ENCODE measurements around the gene USP38. TPM values are rescaled to one million over a fixed set of nuclear protein-coding genes. Genes with fewer than 3 reads are reported as not detected.

Gene USP38
- total RNA-seq, result 10 to 100 TPM; 11.9 to 20.6 (median 17.9) TPM

DNA sequence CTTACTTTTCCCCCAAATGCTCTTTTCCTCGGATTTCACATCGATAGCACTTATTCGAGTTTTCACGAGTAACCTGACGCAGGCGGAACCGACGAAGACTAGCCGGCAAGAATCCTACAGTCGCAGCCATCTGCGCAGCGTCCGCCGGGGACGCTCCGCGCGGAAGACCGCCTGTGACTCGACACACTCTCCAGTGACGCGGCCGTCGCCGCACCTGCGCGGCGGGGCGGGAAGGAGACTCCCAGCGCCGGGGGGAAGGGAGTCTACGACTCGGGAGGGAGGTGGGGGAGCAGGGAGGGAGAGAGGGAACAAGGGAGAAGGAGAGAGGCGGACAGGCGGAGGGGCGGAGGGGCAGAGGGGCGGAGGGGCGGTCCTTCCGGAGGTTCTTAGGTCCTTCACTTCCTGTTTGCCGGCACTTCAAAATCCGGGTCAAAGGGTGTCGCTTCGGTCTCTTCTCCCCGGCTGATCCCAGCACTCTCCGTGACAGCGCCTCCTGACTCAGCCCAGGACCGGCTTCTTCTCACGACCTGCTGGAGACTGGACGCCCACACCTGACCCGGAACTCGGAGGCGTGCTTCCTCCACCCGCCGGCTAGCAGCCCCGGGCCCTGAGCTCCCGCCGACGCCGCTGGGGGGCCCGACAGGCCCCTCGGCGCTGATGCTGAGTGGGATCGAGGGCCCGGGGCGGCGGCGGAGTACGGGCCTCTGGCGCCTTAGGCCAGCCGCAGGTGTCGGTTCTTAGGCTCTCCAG, at the start of gene USP38:
TSS of gene USP38 (plus strand) at position 415 of the 750 bp plus-strand sequence. CDS start 534 bp downstream, outside the sequence.
- 0 to 1% methylated on average over 17 to 21 of the region's 71 CpGs for WGBS, 2 donors
- DNase-seq, result peak; percentile 90
- Histone ChIP-seq H3K9me3 (no peaks in the 10 kb centered on the region), H3K4me1 (peaks cover 4 to 57% (median 20%) of the 10 kb centered on the region in 3 donors), H3K36me3 (peaks cover 0 to 10% (median 0%) of the 10 kb centered on the region in 3 donors), H3K27me3 (no peaks in the 10 kb centered on the region), H3K27ac (peak within 1 kb of the TSS; percentile 88 to 97 (median 96)), H3K4me3 (peak within 1 kb of the TSS; percentile 80 to 99 (median 84))
- TF ChIP-seq POLR2A (IDR thresholded peaks at IDR 0.05) (peak in 3 of 4 donors; percentile 27 to 81 (median 78)), CTCF (IDR thresholded peaks at IDR 0.05) (peak in 2 of 6 experiments; percentile 3 to 15)
- intact Hi-C loops (cut with DNase I), result no loop called here

DNA sequence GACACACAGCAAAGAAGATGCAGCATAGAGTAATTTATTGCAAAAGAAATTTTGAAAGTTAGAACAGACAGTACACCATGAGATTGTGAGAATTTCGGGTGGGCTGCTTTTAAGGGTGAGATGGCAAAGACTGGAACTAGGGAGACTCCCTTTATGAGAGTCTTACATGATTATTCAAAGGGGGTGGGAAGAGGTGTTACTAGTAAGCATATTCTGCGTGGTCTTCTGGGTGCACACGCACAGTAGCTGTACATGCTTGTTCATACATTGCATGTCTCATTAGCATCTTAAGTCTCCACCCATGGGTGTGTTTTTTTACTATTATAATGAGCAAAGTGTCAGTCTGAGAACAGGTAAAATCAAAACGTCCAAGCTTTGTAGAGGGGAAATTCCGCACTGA, 49.4 kb upstream of the USP38 start:
- no peaks in the 10 kb centered on the region for H3K27me3 ChIP-seq
- TF ChIP-seq POLR2A (IDR thresholded peaks at IDR 0.05), result no peak
- no peak for TF ChIP-seq CTCF (IDR thresholded peaks at IDR 0.05)
- DNase-seq, result no peak
- WGBS, 2 donors, result 74 to 77% methylated on average over 5 of the region's 5 CpGs
- H3K27ac ChIP-seq, result no peak overlapping the region
- H3K4me3 ChIP-seq, result no peak overlapping the region
- no peaks in the 10 kb centered on the region for H3K9me3 ChIP-seq
- H3K36me3 ChIP-seq, result no peaks in the 10 kb centered on the region
- intact Hi-C loops (cut with DNase I), result no loop called here
- no peaks in the 10 kb centered on the region for H3K4me1 ChIP-seq

DNA sequence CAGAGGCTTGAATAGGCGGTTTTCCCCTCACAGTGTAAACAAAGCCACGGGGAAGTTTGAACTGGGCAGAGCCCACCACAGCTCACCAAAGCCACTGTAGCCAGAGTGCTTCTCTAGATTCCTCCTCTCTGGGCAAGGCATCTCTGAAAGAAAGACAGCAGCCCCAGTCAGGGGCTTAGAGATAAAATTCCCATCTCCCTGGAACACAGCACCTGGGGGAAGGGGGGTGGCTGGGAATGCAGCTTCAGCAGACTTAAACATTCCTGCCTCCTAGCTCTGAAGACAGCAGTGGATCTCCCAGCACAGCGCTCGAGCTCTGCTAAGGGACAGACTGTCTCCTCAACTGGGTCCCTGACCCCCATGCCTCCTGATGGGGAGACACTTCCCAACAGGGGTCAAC, 44.0 kb upstream of the USP38 start:
- Histone ChIP-seq H3K27ac (no peak overlapping the region), H3K27me3 (no peaks in the 10 kb centered on the region), H3K4me3 (no peak overlapping the region), H3K9me3 (no peaks in the 10 kb centered on the region), H3K36me3 (no peaks in the 10 kb centered on the region), H3K4me1 (no peaks in the 10 kb centered on the region)
- TF ChIP-seq CTCF (IDR thresholded peaks at IDR 0.05) (no peak), POLR2A (IDR thresholded peaks at IDR 0.05) (no peak)
- 60% methylated on average over 2 of the region's 4 CpGs; no CpG with 5 or more reads in 1 of the 2 donors for WGBS, 2 donors
- DNase-seq, result no peak
- intact Hi-C loops (cut with DNase I), result no loop called here

- Histone ChIP-seq H3K9me3 (peaks cover 0 to 26% (median 6%) of the 10 kb centered on the region in 3 donors), H3K27me3 (no peaks in the 10 kb centered on the region), H3K4me3 (no peak overlapping the region), H3K36me3 (no peaks in the 10 kb centered on the region), H3K4me1 (no peaks in the 10 kb centered on the region), H3K27ac (no peak overlapping the region)
- no peak for DNase-seq
- TF ChIP-seq POLR2A (IDR thresholded peaks at IDR 0.05) (no peak), CTCF (IDR thresholded peaks at IDR 0.05) (no peak)
- intact Hi-C loops (cut with DNase I), result no loop called here
- 54 to 77% methylated on average over 2 of the region's 2 CpGs for WGBS, 2 donors
Observed at GRCh38 chr4:143148521-143148920, 36.2 kb upstream of the USP38 start.

- intact Hi-C loops (cut with DNase I), result no loop called here
- H3K27me3 ChIP-seq, result no peaks in the 10 kb centered on the region
- no peak for DNase-seq
- H3K27ac ChIP-seq, result no peak overlapping the region
- H3K4me1 ChIP-seq, result no peaks in the 10 kb centered on the region
- 90 to 96% methylated on average over 2 of the region's 2 CpGs for WGBS, 2 donors
- H3K36me3 ChIP-seq, result no peaks in the 10 kb centered on the region
- H3K9me3 ChIP-seq, result peaks cover 0 to 15% (median 0%) of the 10 kb centered on the region in 3 donors
- no peak for TF ChIP-seq POLR2A (IDR thresholded peaks at IDR 0.05)
- no peak for TF ChIP-seq CTCF (IDR thresholded peaks at IDR 0.05)
- H3K4me3 ChIP-seq, result no peak overlapping the region
Observed at GRCh38 chr4:143156853-143157252, 27.9 kb upstream of the USP38 start.

Data from esophagus squamous epithelium (tissue), 5 donors.